H9 (cell line): ENCODE measurements around the gene RAB11FIP4. TPM values are rescaled to one million over a fixed set of nuclear protein-coding genes. Genes with fewer than 3 reads are reported as not detected.

ENCODE experiments used
- DNase-seq: peaks from one replicate; pipeline ENCODE4 v3.0.0-alpha.2; 2017
- H2AFZ ChIP-seq: one replicate; pipeline ENCODE4 v1.6.1; 2013; ENCODE audit warnings: mild to moderate bottlenecking, low read length, control low read depth, moderate library complexity
- H2AK5ac ChIP-seq: 2 replicates; pipeline ENCODE4 v1.6.1; 2013; ENCODE audit warnings: low read length, control low read depth, mixed read lengths; ENCODE audit not compliant: insufficient read length
- H2BK120ac ChIP-seq: one replicate; pipeline ENCODE4 v1.6.1; 2013; ENCODE audit warnings: low read depth, mild to moderate bottlenecking, low read length, control low read depth, inconsistent platforms; ENCODE audit not compliant: poor library complexity, severe bottlenecking
- H2BK12ac ChIP-seq: 2 replicates; pipeline ENCODE4 v1.6.1; 2013; ENCODE audit warnings: low read length, control low read depth, mixed read lengths, low read depth; ENCODE audit not compliant: insufficient read length
- H2BK15ac ChIP-seq: 2 replicates; pipeline ENCODE4 v1.6.1; 2013; ENCODE audit warnings: low read depth, low read length, control low read depth
- H2BK20ac ChIP-seq: one replicate; pipeline ENCODE4 v1.6.1; 2013; ENCODE audit warnings: low read depth, mild to moderate bottlenecking, low read length, control low read depth, inconsistent platforms; ENCODE audit not compliant: poor library complexity, severe bottlenecking
- H2BK5ac ChIP-seq: 2 replicates; pipeline ENCODE4 v1.6.1; 2013; ENCODE audit warnings: low read length, control low read depth, mixed read lengths; ENCODE audit not compliant: insufficient read length
- H3K14ac ChIP-seq: 2 replicates; pipeline ENCODE4 v1.6.1; 2013; ENCODE audit warnings: low read length, control low read depth; ENCODE audit not compliant: insufficient read depth
- H3K18ac ChIP-seq: 2 replicates; pipeline ENCODE4 v1.6.1; 2013; ENCODE audit warnings: low read depth, mild to moderate bottlenecking, mixed read lengths, low read length, control low read depth; ENCODE audit not compliant: insufficient read length
- H3K23ac ChIP-seq: 2 replicates; pipeline ENCODE4 v1.6.1; 2013; ENCODE audit warnings: low read length, control low read depth, mixed read lengths, low read depth; ENCODE audit not compliant: insufficient read length
- H3K23me2 ChIP-seq: 2 replicates; pipeline ENCODE4 v1.6.1; 2013; ENCODE audit warnings: low read depth, mild to moderate bottlenecking, mixed read lengths, low read length, control low read depth; ENCODE audit not compliant: insufficient read length, poor library complexity, severe bottlenecking
- H3K27ac ChIP-seq: 2 replicates; pipeline ENCODE4 v1.5.1; 2013; ENCODE audit warnings: low read length, control low read depth, mixed read lengths, low read depth; ENCODE audit not compliant: insufficient read length
- H3K27me3 ChIP-seq: 2 replicates; pipeline ENCODE4 v1.6.1; 2013; ENCODE audit warnings: low read length, control low read depth, inconsistent platforms; ENCODE audit not compliant: insufficient read depth
- H3K4ac ChIP-seq: 2 replicates; pipeline ENCODE4 v1.6.1; 2013; ENCODE audit warnings: low read depth, mild to moderate bottlenecking, control low read depth, inconsistent platforms, low read length, moderate library complexity
- H3K4me1 ChIP-seq: 2 replicates; pipeline ENCODE4 v1.6.1; 2013; ENCODE audit warnings: low read length, control low read depth, inconsistent platforms; ENCODE audit not compliant: insufficient read depth
- H3K4me2 ChIP-seq: 2 replicates; pipeline ENCODE4 v1.6.1; 2013; ENCODE audit warnings: low read length, control low read depth, mixed read lengths; ENCODE audit not compliant: insufficient read length, insufficient read depth
- H3K56ac ChIP-seq: 2 replicates; pipeline ENCODE4 v1.6.1; 2013; ENCODE audit warnings: low read depth, mild to moderate bottlenecking, mixed read lengths, low read length, control low read depth; ENCODE audit not compliant: insufficient read length
- H3K79me1 ChIP-seq: 2 replicates; pipeline ENCODE4 v1.6.1; 2013; ENCODE audit warnings: low read depth, mild to moderate bottlenecking, moderate library complexity, low read length, control low read depth, inconsistent platforms; ENCODE audit not compliant: insufficient read depth, poor library complexity, severe bottlenecking
- H3K79me2 ChIP-seq: 2 replicates; pipeline ENCODE4 v1.6.1; 2013; ENCODE audit warnings: low read length, control low read depth, inconsistent platforms; ENCODE audit not compliant: insufficient read depth
- H3K9ac ChIP-seq: 2 replicates; pipeline ENCODE4 v1.6.1; 2013; ENCODE audit warnings: low read length, control low read depth, mixed read lengths; ENCODE audit not compliant: insufficient read length; ENCODE audit errors: extremely low read depth
- H3K9me3 ChIP-seq: one replicate; pipeline ENCODE4 v1.6.1; 2013; ENCODE audit warnings: low read depth, low read length, inconsistent platforms; ENCODE audit not compliant: control insufficient read depth
- H3T11ph ChIP-seq: one replicate; pipeline ENCODE4 v1.6.1; 2013; ENCODE audit warnings: mild to moderate bottlenecking, low read length, control low read depth, inconsistent platforms
- H4K20me1 ChIP-seq: one replicate; pipeline ENCODE4 v1.6.1; 2013; ENCODE audit not compliant: control insufficient read depth, insufficient read length, insufficient read depth
- H4K5ac ChIP-seq: 2 replicates; pipeline ENCODE4 v1.6.1; 2013; ENCODE audit warnings: low read depth, mild to moderate bottlenecking, mixed read lengths, low read length, control low read depth; ENCODE audit not compliant: insufficient read length
- H4K8ac ChIP-seq: replicated peaks from 2 replicates; pipeline ENCODE4 v1.6.1; 2013; ENCODE audit warnings: low read length, control low read depth, mixed read lengths, low read depth; ENCODE audit not compliant: insufficient read length
- H4K91ac ChIP-seq: 2 replicates; pipeline ENCODE4 v1.6.1; 2013; ENCODE audit warnings: low read depth, mild to moderate bottlenecking, moderate library complexity, mixed read lengths, low read length, control low read depth; ENCODE audit not compliant: insufficient read length
- H3K27ac Mint-ChIP-seq, 3 experiments: 2 replicates in 2 of 3; 3 replicates in 1 of 3; pipeline ENCODE4 v1.8.0; 2020 to 2021; ENCODE audit warnings: mixed read lengths in 3 of 3, mild to moderate bottlenecking in 1 of 3, moderate library complexity in 1 of 3
- H3K27me3 Mint-ChIP-seq: 2 replicates; pipeline ENCODE4 v1.8.0; 2021; ENCODE audit warnings: low read depth, mild to moderate bottlenecking, moderate library complexity, mixed read lengths
- H3K36me3 Mint-ChIP-seq, 3 experiments: 2 replicates in 2 of 3; 3 replicates in 1 of 3; pipeline ENCODE4 v1.8.0; 2020 to 2021; ENCODE audit warnings: low read depth in 3 of 3, mixed read lengths in 3 of 3; ENCODE audit not compliant: insufficient read depth in 1 of 3
- H3K4me1 Mint-ChIP-seq, 2 experiments: 2 replicates each; pipeline ENCODE4 v1.8.0; 2020; ENCODE audit warnings: mixed read lengths in 2 of 2
- H3K4me3 Mint-ChIP-seq, 2 experiments: 2 replicates in 1 of 2; 3 replicates in 1 of 2; pipeline ENCODE4 v1.8.0; 2020 to 2021; ENCODE audit warnings: mild to moderate bottlenecking in 2 of 2, mixed read lengths in 2 of 2, moderate library complexity in 1 of 2
- H3K9me3 Mint-ChIP-seq, 2 experiments: 2 replicates in 1 of 2; 3 replicates in 1 of 2; pipeline ENCODE4 v1.8.0; 2020; ENCODE audit warnings: mild to moderate bottlenecking in 2 of 2, mixed read lengths in 2 of 2, moderate library complexity in 1 of 2
- CTCF ChIP-seq: fragments of 200-600 bp; sonication (generic); conservative IDR thresholded peaks from 3 replicates; pipeline ENCODE4 v1.8.0; 2021; ENCODE audit warnings: antibody characterized with exemption, mild to moderate bottlenecking
- WGBS: extraction: QIAGEN DNeasy Blood & Tissue Kit; methylation state at CpG from one replicate; pipeline ENCODE4 v1.1.7; 2013; ENCODE audit warnings: missing lambda C conversion rate, low lambda C conversion rate, mixed read lengths; ENCODE audit not compliant: insufficient read length; ENCODE audit errors: extremely low coverage; 5-methylcytosine and 5-hydroxymethylcytosine counted together
- total RNA-seq: library from RNA; stranded (reverse); gene quantifications from 2 replicates; pipeline ENCODE4 v1.2.1, GENCODE V29; 2021

Gene RAB11FIP4
- total RNA-seq, 1 experiment from 2014 or later = 25.7 TPM

- H3K23me2 ChIP-seq = peaks cover 13% of the 10 kb centered on the region
- H3K27me3 Mint-ChIP-seq = peaks cover 53% of the 10 kb centered on the region
- H3K14ac ChIP-seq = no peak overlapping the region
- no peak overlapping the region for H3K4ac ChIP-seq
- H2AK5ac ChIP-seq = no peak overlapping the region
- no CpG with 5 or more reads among the region's 22 CpGs for WGBS
- H4K8ac ChIP-seq = no peak overlapping the region
- no peaks in the 10 kb centered on the region for H3K79me2 ChIP-seq
- DNase-seq = peak; percentile 57
- H2BK20ac ChIP-seq = no peak overlapping the region
- H3K9me3 Mint-ChIP-seq = no peaks in the 10 kb centered on the region
- H3K9ac ChIP-seq = no peak overlapping the region
- no peaks in the 10 kb centered on the region for H3K9me3 ChIP-seq
- no peak overlapping the region for H4K5ac ChIP-seq
- H3K23ac ChIP-seq = no peak overlapping the region
- peaks cover 3% of the 10 kb centered on the region; the same call in 1 of the 2 replicates for H3K4me1 ChIP-seq
- H2AFZ ChIP-seq = no peak overlapping the region
- H3T11ph ChIP-seq = no peak overlapping the region
- H3K4me2 ChIP-seq = peak overlapping the region; percentile 24
- no peak overlapping the region for H4K91ac ChIP-seq
- H3K56ac ChIP-seq = no peak overlapping the region
- no peaks in the 10 kb centered on the region for H3K79me1 ChIP-seq
- peak; percentile 15; the same call in 1 of the 3 replicates for TF ChIP-seq CTCF
- no peaks in the 10 kb centered on the region; the same call in 1 of the 2 replicates for H3K27me3 ChIP-seq
- H3K36me3 Mint-ChIP-seq = peaks cover 0 to 1% (median 0%) of the 10 kb centered on the region in 3 experiments; a peak in 2 of 7 replicates
- H3K4me3 Mint-ChIP-seq = peak overlapping the region; percentile 70 to 84; a peak in 4 of 5 replicates
- H4K20me1 ChIP-seq = peaks cover 3% of the 10 kb centered on the region
- no peak overlapping the region for H2BK15ac ChIP-seq
- no peak overlapping the region for H3K18ac ChIP-seq
- no peak overlapping the region for H3K27ac ChIP-seq
- H2BK12ac ChIP-seq = no peak overlapping the region
- H3K4me1 Mint-ChIP-seq = peaks cover 18% of the 10 kb centered on the region in 2 experiments
- H3K27ac Mint-ChIP-seq = no peak overlapping the region; a peak in 1 of 7 replicates
- H2BK5ac ChIP-seq = no peak overlapping the region
- no peak overlapping the region for H2BK120ac ChIP-seq
Measured at GRCh38 chr17:31389657-31390381, 1.7 kb upstream of the RAB11FIP4 start.
